GM12878 (cell line): ENCODE measurements around the gene CD9. TPM values are rescaled to one million over a fixed set of nuclear protein-coding genes. Genes with fewer than 3 reads are reported as not detected.

Experiments used
- ATAC-seq: fragments of 200-7000 bp; cut with Tn5 transposase; 3 replicates; pipeline ENCODE4 v1.9.1; 2020; ENCODE audit warnings: mild to moderate bottlenecking, moderate library complexity
- BruUV-seq: library from RNA; stranded (reverse); fragments of 400-500 nt; replicated peaks from 2 replicates; lab custom pipeline; 2021; lab: Mats Ljungman, UMichigan
- CTCF ChIA-PET: fragments of 300-600 bp; sonication (Branson Sonifier 250); formaldehyde crosslinking; extraction: SDS; loops from one replicate; lab custom pipeline; 2021; ENCODE audit warnings: inconsistent platforms; lab: Yijun Ruan, JAX
- POLR2A ChIA-PET: fragments of 350-600 bp; formaldehyde crosslinking; extraction: SDS; loops from one replicate; lab custom pipeline; 2021; ENCODE audit warnings: inconsistent platforms; lab: Charles Lee
- RAD21 ChIA-PET: fragments of 300-600 bp; sonication (Branson Sonifier 250); formaldehyde crosslinking; loops from one replicate; lab custom pipeline; 2023; ENCODE audit warnings: antibody characterized with exemption; ENCODE audit not compliant: unreplicated experiment; lab: Charles Lee
- SMC1A ChIA-PET: fragments of 300-600 bp; sonication (Branson Sonifier 250); formaldehyde crosslinking; loops from one replicate; lab custom pipeline; 2023; ENCODE audit not compliant: unreplicated experiment, uncharacterized antibody; lab: Charles Lee
- DNase-seq: peaks from one replicate; pipeline ENCODE4 v3.0.0-alpha.2; 2011; ENCODE audit warnings: low read depth, low spot score
- FAIRE-seq: peaks from 3 replicates; lab custom pipeline; 2011; peaks lifted over from hg19 to GRCh38; lab: Jason Lieb, UNC
- H2AFZ ChIP-seq: 2 replicates; pipeline ENCODE4 v1.6.0; 2011; ENCODE audit warnings: low read depth, low read length, control low read depth; ENCODE audit not compliant: control insufficient read depth
- H3K27ac ChIP-seq: 2 replicates; pipeline ENCODE4 v1.5.1; 2011; ENCODE audit warnings: control low read depth; ENCODE audit not compliant: control insufficient read depth, insufficient read depth
- H3K27me3 ChIP-seq, 2 experiments: replicated peaks in 1 of 2; 2 replicates each; pipeline versions ENCODE4 v1.6.0 to v1.6.1; 2011; ENCODE audit warnings: low read length in 1 of 2; ENCODE audit not compliant: control insufficient read depth in 2 of 2, insufficient read depth in 2 of 2
- H3K36me3 ChIP-seq, 2 experiments: 2 replicates each; pipeline ENCODE4 v1.5.1; 2011; ENCODE audit warnings: low read length in 1 of 2; ENCODE audit not compliant: control insufficient read depth in 2 of 2, insufficient read depth in 2 of 2
- H3K4me1 ChIP-seq: 2 replicates; pipeline ENCODE4 v1.6.1; 2011; ENCODE audit warnings: mild to moderate bottlenecking, low read length, moderate library complexity, mixed read lengths; ENCODE audit not compliant: control insufficient read depth, insufficient read depth
- H3K4me2 ChIP-seq: 2 replicates; pipeline ENCODE4 v1.6.0; 2011; ENCODE audit warnings: control low read depth; ENCODE audit not compliant: control insufficient read depth, insufficient read depth
- H3K4me3 ChIP-seq: fragments of 200-600 bp; sonication (generic); 2 replicates; pipeline ENCODE4 v1.5.1; 2016
- H3K79me2 ChIP-seq: 2 replicates; pipeline ENCODE4 v1.6.0; 2011; ENCODE audit warnings: low read length; ENCODE audit not compliant: control insufficient read depth, insufficient read depth
- H3K9ac ChIP-seq: 2 replicates; pipeline ENCODE4 v1.8.0; 2011; ENCODE audit warnings: low read length, control low read depth, mixed read lengths; ENCODE audit not compliant: control insufficient read depth, insufficient read depth
- H3K9me3 ChIP-seq: replicated peaks from 3 replicates; pipeline ENCODE4 v1.5.1; 2011; ENCODE audit warnings: mild to moderate bottlenecking, low read length; ENCODE audit not compliant: control insufficient read depth, insufficient read depth
- H4K20me1 ChIP-seq: 2 replicates; pipeline ENCODE4 v1.6.0; 2011; ENCODE audit not compliant: control insufficient read depth, insufficient read depth
- ATF2 ChIP-seq: IDR thresholded peaks from 2 replicates; pipeline ENCODE4 v1.6.1; 2012; ENCODE audit warnings: low read length, inconsistent platforms
- IRF5 ChIP-seq: fragments of 450-650 bp; IDR thresholded peaks from 2 replicates; pipeline ENCODE4 v1.6.1; 2017; ENCODE audit warnings: borderline replicate concordance
- MLLT1 ChIP-seq: fragments of 450-650 bp; IDR thresholded peaks from 2 replicates; pipeline ENCODE4 v1.6.1; 2016; ENCODE audit warnings: mild to moderate bottlenecking
- MTA2 ChIP-seq: fragments of 450-650 bp; IDR thresholded peaks from 2 replicates; pipeline ENCODE4 v1.6.1; 2016; ENCODE audit warnings: low read depth, mild to moderate bottlenecking, moderate library complexity
- MTA3 ChIP-seq: IDR thresholded peaks from 2 replicates; pipeline ENCODE4 v1.6.1; 2012; ENCODE audit warnings: low read length, inconsistent platforms, borderline replicate concordance
- SP1 ChIP-seq: IDR thresholded peaks from one replicate; pipeline ENCODE4 v1.6.1; 2011; ENCODE audit warnings: low read depth, low read length
- YBX1 ChIP-seq: fragments of 450-650 bp; IDR thresholded peaks from 2 replicates; pipeline ENCODE4 v1.6.1; 2016; ENCODE audit warnings: antibody characterized with exemption
- ZNF274 ChIP-seq: IDR thresholded peaks from one replicate; pipeline ENCODE4 v1.8.0; 2011; ENCODE audit not compliant: insufficient read length, insufficient read depth
- WGBS: methylation state at CpG from one replicate; pipeline ENCODE4 v1.1.6; 2016; ENCODE audit warnings: low lambda C conversion rate; ENCODE audit not compliant: insufficient replicate concordance, insufficient coverage; ENCODE audit errors: missing lambda C conversion rate; 5-methylcytosine and 5-hydroxymethylcytosine counted together
- in situ Hi-C: fragments of 300-500 bp; cut with MboI; formaldehyde crosslinking; loops from 9 replicates; pipeline ENCODE4 v1.14.3; 2018; ENCODE audit warnings: mixed read lengths
- intact Hi-C: fragments of 100-400 bp; cut with micrococcal nuclease; formaldehyde crosslinking; loops from one replicate; pipeline ENCODE4 v1.14.2; 2022; ENCODE audit not compliant: unreplicated experiment
- polyA plus RNA-seq, 11 experiments: library from polyadenylated mRNA; depleted of rRNA in 4 of 11; unstranded in 6 of 11; stranded (reverse) in 5 of 11; fragments of >200 nt; fragmentation: Nextera tagmentation in 4 of 11; fragmentation: Illumina TruSeq in 1 of 11; extraction: Ambion mirVana in 4 of 11; extraction: Trizol in 1 of 11; gene quantifications; 1 replicate in 1 of 11; 2 replicates in 10 of 11; pipeline versions ENCODE4 v1.2.1 to v1.2.3, GENCODE V29; 2011 to 2016; ENCODE audit warnings: inconsistent platforms in 2 of 11, missing spikeins in 2 of 11, low read depth in 1 of 11
- total RNA-seq, 4 experiments: library from RNA; depleted of rRNA in 3 of 4; stranded (reverse); fragments of >200 nt in 3 of 4; fragmentation: Illumina TruSeq in 1 of 4; extraction: Trizol in 1 of 4; gene quantifications; 2 replicates each; pipeline versions ENCODE4 v1.2.1 to v1.2.3, GENCODE V29; 2013 to 2021

CD9 gene
- total and polyA plus RNA-seq, 10 of the 15 experiments (the other 5 are each of a cell fraction or from before 2014, with no cell fraction given): 4.8 to 29.9 (median 9.7) TPM

- no peak for TF ChIP-seq ATF2
- TF ChIP-seq, all 136 proteins: peak for 0
Measured at GRCh38 chr12:6254491-6254890, 54.3 kb downstream of the CD9 start (continued).

- in situ Hi-C loops: no loop called here
- no peak for FAIRE-seq
Measured at GRCh38 chr12:6257007-6257406, 56.8 kb downstream of the CD9 start.

More at GRCh38 chr12:6257007-6257406, 56.8 kb downstream of the CD9 start:
- H3K4me2 ChIP-seq: no peak overlapping the region
- H3K27ac ChIP-seq: no peak overlapping the region
- H3K9ac ChIP-seq: no peak overlapping the region
- DNase-seq: no peak
- H3K4me1 ChIP-seq: no peaks in the 10 kb centered on the region
- intact Hi-C loops: no loop called here
- BruUV-seq: no TSS peak
- no peak for ATAC-seq
- ChIA-PET RAD21 (interaction anchor here (0.6 kb wide), 1 partner anchor 60 kb away, joined by 3 read pairs; no protein-coding TSS in a partner anchor), POLR2A (no interaction called here), CTCF (no interaction called here), SMC1A (no interaction called here)
- H2AFZ ChIP-seq: no peak overlapping the region
- WGBS: 68% methylated on average over 5 of the region's 6 CpGs
- H3K9me3 ChIP-seq: no peaks in the 10 kb centered on the region
- no peaks in the 10 kb centered on the region for H4K20me1 ChIP-seq
- no peaks in the 10 kb centered on the region for H3K36me3 ChIP-seq
- no peaks in the 10 kb centered on the region for H3K79me2 ChIP-seq
- no peak for TF ChIP-seq IRF5
- TF ChIP-seq SP1: no peak
- no peak for TF ChIP-seq ZNF274
- no peak for TF ChIP-seq MTA2
- TF ChIP-seq YBX1: no peak
- no peak for TF ChIP-seq MTA3
- no peak for TF ChIP-seq MLLT1
- H3K4me3 ChIP-seq: no peak overlapping the region
- no peaks in the 10 kb centered on the region; a peak in 1 of 4 replicates for H3K27me3 ChIP-seq
